CD8-positive, alpha-beta memory T cell (primary cell): ENCODE results near the gene BICD1. TPM values are rescaled to one million over a fixed set of nuclear protein-coding genes. Genes with fewer than 3 reads are reported as not detected.

Experiments used
- CTCF ChIA-PET: fragments of 350-600 bp; sonication (Branson Sonifier 250); formaldehyde crosslinking; loops from one replicate; lab custom pipeline; 2021; ENCODE audit warnings: antibody characterized with exemption; lab: Charles Lee
- POLR2A ChIA-PET: fragments of 350-600 bp; sonication (Branson Sonifier 250); formaldehyde crosslinking; loops from one replicate; lab custom pipeline; 2021; ENCODE audit warnings: antibody characterized with exemption; lab: Charles Lee
- DNase-seq, 5 donors: peaks; one replicate each; pipeline versions ENCODE4 v3.0.0 to v3.0.0-alpha.2; 2020 to 2022; ENCODE audit warnings: mixed read lengths in 1 of 5
- H3K27ac ChIP-seq: one replicate; pipeline ENCODE4 v1.7.0; 2013; ENCODE audit warnings: low read depth, mild to moderate bottlenecking, low read length, moderate library complexity
- H3K27me3 ChIP-seq: 2 replicates; pipeline ENCODE4 v1.7.0; 2013; ENCODE audit warnings: low read length, mild to moderate bottlenecking; ENCODE audit not compliant: insufficient read depth, poor library complexity, severe bottlenecking
- H3K36me3 ChIP-seq: 2 replicates; pipeline ENCODE4 v1.7.0; 2013; ENCODE audit warnings: mild to moderate bottlenecking, low read length, moderate library complexity; ENCODE audit not compliant: insufficient read depth
- H3K4me1 ChIP-seq: 2 replicates; pipeline ENCODE4 v1.7.0; 2013; ENCODE audit warnings: mild to moderate bottlenecking, low read length, moderate library complexity; ENCODE audit not compliant: insufficient read depth
- H3K4me3 ChIP-seq: 2 replicates; pipeline ENCODE4 v1.7.0; 2013; ENCODE audit warnings: mild to moderate bottlenecking, low read length
- H3K9me3 ChIP-seq: 2 replicates; pipeline ENCODE4 v1.7.0; 2013; ENCODE audit warnings: mild to moderate bottlenecking, low read length
- H3K27ac Mint-ChIP-seq, 8 donors: one replicate each; pipeline ENCODE4 v1.8.0; 2020 to 2021; ENCODE audit warnings: mixed read lengths in 8 of 8, mild to moderate bottlenecking in 6 of 8, inconsistent platforms in 3 of 8, moderate library complexity in 3 of 8
- H3K27me3 Mint-ChIP-seq, 2 donors: one replicate each; pipeline ENCODE4 v1.8.0; 2020 to 2021; ENCODE audit warnings: mixed read lengths in 2 of 2, mild to moderate bottlenecking in 1 of 2, moderate library complexity in 1 of 2
- H3K36me3 Mint-ChIP-seq, 3 donors: one replicate each; pipeline ENCODE4 v1.8.0; 2020 to 2021; ENCODE audit warnings: mixed read lengths in 3 of 3, inconsistent platforms in 1 of 3, mild to moderate bottlenecking in 1 of 3
- H3K4me1 Mint-ChIP-seq, 3 donors: one replicate each; pipeline ENCODE4 v1.8.0; 2020 to 2021; ENCODE audit warnings: mixed read lengths in 3 of 3, inconsistent platforms in 1 of 3, mild to moderate bottlenecking in 1 of 3
- H3K4me3 Mint-ChIP-seq, 7 donors: one replicate each; pipeline ENCODE4 v1.8.0; 2020 to 2021; ENCODE audit warnings: mixed read lengths in 7 of 7, mild to moderate bottlenecking in 6 of 7, moderate library complexity in 4 of 7, inconsistent platforms in 2 of 7
- H3K9me3 Mint-ChIP-seq, 5 donors: one replicate each; pipeline ENCODE4 v1.8.0; 2020 to 2022; ENCODE audit warnings: mixed read lengths in 5 of 5, mild to moderate bottlenecking in 3 of 5, moderate library complexity in 2 of 5, inconsistent platforms in 1 of 5
- polyA plus RNA-seq: library from polyadenylated mRNA; unstranded; fragments of 300-500 nt; fragmentation: Illumina TruSeq; gene quantifications from one replicate; pipeline ENCODE4 v1.2.3, GENCODE V29; 2021
- total RNA-seq, 2 experiments: library from RNA; stranded (reverse); gene quantifications; one replicate each; pipeline ENCODE4 v1.2.3, GENCODE V29; 2021

Gene BICD1
- total and polyA plus RNA-seq, 3 experiments from 2014 or later = 8.7 to 20.5 (median 18.0) TPM

DNA sequence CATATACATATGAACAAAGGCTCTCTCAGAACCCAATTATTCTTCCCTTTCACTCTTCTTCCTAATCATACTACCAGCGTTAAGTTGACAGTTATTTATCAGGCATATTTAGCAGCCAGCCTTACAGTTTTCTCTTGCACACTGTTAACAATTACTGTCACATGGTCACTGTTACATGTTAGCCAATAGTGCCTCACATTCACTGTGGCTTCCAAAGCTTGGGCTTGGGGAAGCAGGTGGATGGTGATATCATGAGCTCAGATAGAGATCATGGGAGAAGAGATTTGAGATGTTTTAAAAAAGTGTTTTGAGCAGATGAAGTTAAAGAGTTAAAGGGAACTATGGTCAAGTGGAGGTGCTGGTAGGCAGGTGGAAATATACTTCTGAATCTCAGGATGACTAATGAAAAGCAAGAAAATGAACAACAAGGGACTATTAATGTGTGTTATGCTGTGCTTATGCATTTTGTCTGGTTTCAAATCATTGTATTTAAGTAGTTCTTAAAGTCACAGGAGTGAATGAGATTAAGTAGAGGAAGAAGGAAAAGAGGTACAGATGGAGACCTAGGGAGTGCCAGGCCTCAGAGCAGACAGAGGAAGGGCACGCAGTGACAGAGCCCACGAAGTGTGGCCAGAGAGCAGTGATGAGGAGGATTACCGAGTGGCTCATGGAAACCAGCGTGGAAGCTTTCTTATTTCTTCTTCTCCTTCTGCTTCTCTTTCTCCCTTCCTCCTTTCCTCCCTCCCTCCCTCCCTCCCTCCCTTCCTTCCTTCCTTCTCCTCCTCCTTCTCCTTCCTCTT, 39.6 kb downstream of the BICD1 start:
- Mint-ChIP-seq H3K27ac (no peak overlapping the region), H3K4me3 (no peak overlapping the region), H3K27me3 (no peaks in the 10 kb centered on the region), H3K36me3 (peaks cover 4 to 7% (median 5%) of the 10 kb centered on the region in 3 donors), H3K4me1 (peaks cover 0 to 7% (median 2%) of the 10 kb centered on the region in 3 donors), H3K9me3 (no peaks in the 10 kb centered on the region)
- Histone ChIP-seq H3K27me3 (no peaks in the 10 kb centered on the region), H3K27ac (no peak overlapping the region), H3K9me3 (no peaks in the 10 kb centered on the region), H3K4me3 (no peak overlapping the region), H3K36me3 (no peaks in the 10 kb centered on the region), H3K4me1 (no peaks in the 10 kb centered on the region)
- DNase-seq = no peak
- CTCF ChIA-PET = interaction anchor here (1.0 kb wide), 1 partner anchor 493 kb away, joined by 3 read pairs; no protein-coding TSS in a partner anchor
- POLR2A ChIA-PET = no interaction called here

DNA sequence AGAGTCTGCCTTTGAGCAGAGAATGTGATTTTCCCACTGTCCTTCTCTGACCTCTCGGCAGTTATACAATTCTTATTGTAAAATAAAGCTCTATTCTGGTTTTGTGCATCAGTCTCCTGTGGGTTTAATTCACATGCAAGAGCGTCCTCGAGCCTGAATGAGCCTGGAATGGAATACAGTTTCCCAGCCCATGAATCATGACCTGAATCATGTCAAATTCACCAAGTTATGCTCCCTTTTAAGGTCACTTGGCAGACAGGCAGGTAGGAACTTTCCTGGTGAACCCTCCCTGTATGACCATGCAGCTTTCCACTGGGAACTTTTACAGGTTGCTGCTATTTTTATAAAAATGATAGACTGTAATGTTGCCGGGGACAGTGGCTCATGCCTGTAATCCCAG, 41.7 kb downstream of the BICD1 start:
- H3K4me3 Mint-ChIP-seq = no peak overlapping the region
- Histone ChIP-seq H3K36me3 (no peaks in the 10 kb centered on the region), H3K9me3 (no peaks in the 10 kb centered on the region), H3K27ac (no peak overlapping the region), H3K4me1 (no peaks in the 10 kb centered on the region), H3K27me3 (no peaks in the 10 kb centered on the region), H3K4me3 (no peak overlapping the region)
- POLR2A ChIA-PET = no interaction called here
- no peaks in the 10 kb centered on the region for H3K4me1 Mint-ChIP-seq
- H3K36me3 Mint-ChIP-seq = peaks cover 4 to 8% (median 7%) of the 10 kb centered on the region in 3 donors
- no peaks in the 10 kb centered on the region for H3K9me3 Mint-ChIP-seq
- no peak overlapping the region for H3K27ac Mint-ChIP-seq
- CTCF ChIA-PET = no interaction called here
- no peak for DNase-seq
- no peaks in the 10 kb centered on the region for H3K27me3 Mint-ChIP-seq

DNA sequence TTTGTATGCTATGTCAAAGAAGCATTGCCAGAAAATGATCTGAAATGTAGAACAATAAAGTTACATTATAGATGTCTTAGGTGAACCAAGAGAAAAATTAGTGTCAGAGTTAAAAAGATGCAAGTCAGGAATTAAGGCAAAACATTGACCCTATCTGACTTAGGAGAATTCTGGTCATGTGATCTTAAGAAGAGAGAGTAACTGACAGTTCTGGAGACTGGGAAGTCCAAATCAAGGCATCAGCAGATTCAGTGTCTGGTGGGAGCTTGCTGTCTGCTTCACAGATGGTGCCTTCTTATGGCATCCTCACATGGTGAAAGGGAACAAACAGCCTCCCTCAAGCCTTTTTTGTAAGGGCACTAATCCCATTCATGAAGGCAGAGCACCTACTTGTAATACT, 42.8 kb downstream of the BICD1 start:
- POLR2A ChIA-PET = no interaction called here
- H3K4me1 ChIP-seq = no peaks in the 10 kb centered on the region
- no peak overlapping the region for H3K27ac Mint-ChIP-seq
- CTCF ChIA-PET = no interaction called here
- no peaks in the 10 kb centered on the region for H3K9me3 Mint-ChIP-seq
- H3K4me1 Mint-ChIP-seq = no peaks in the 10 kb centered on the region
- H3K36me3 ChIP-seq = no peaks in the 10 kb centered on the region
- H3K4me3 ChIP-seq = no peak overlapping the region
- no peak overlapping the region for H3K4me3 Mint-ChIP-seq
- H3K27me3 Mint-ChIP-seq = no peaks in the 10 kb centered on the region
- H3K36me3 Mint-ChIP-seq = peaks cover 4 to 8% (median 7%) of the 10 kb centered on the region in 3 donors
- H3K27me3 ChIP-seq = no peaks in the 10 kb centered on the region
- DNase-seq = no peak
- no peak overlapping the region for H3K27ac ChIP-seq
- H3K9me3 ChIP-seq = no peaks in the 10 kb centered on the region

DNA sequence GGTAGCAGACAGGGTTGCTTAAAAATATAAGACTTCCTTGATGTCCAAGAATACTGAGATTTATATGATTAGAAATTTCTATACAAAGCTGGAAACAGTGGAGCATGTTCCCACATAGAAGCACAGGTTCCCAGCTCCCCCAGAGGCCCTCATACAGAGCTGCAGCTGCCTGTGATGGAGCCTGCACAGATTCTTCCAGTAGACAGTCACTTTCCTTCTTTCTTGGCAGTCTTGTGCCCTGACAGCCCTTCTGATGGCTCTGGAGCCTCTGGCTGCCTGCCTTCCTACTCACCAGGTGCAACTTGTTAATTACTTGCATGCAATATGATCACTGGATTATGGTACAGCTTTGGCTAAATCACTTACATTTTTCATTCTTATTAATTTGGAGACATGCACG, 44.4 kb downstream of the BICD1 start:
- no peaks in the 10 kb centered on the region for H3K36me3 ChIP-seq

DNA sequence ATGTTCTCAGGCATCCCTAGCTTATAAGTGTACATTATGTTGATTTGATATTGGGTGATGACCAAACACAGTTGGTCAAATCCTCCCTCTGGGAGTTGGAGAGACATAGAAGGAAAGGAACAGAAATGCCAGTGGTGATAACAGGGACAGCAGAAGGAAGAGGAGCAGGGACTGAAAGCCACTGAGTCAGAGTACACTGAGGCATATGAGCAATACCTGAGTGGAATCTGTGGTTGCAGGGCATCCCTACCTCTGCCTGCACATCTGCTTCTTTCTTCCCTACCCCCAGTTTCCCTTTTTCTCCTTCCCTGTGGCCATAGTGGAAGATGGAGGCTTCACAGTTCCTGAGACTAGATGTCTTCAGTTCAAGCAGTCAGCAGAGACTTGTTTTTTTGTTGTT, 44.9 kb downstream of the BICD1 start:
- H3K27ac ChIP-seq = no peak overlapping the region
- no peaks in the 10 kb centered on the region for H3K27me3 ChIP-seq
- H3K4me1 Mint-ChIP-seq = no peaks in the 10 kb centered on the region
- H3K4me3 ChIP-seq = no peak overlapping the region
- no peaks in the 10 kb centered on the region for H3K9me3 ChIP-seq
- no peak overlapping the region for H3K27ac Mint-ChIP-seq
- no peak for DNase-seq
- H3K4me1 ChIP-seq = no peaks in the 10 kb centered on the region
- no peaks in the 10 kb centered on the region for H3K36me3 ChIP-seq
- no peak overlapping the region for H3K4me3 Mint-ChIP-seq
- CTCF ChIA-PET = no interaction called here
- peaks cover 4 to 8% (median 7%) of the 10 kb centered on the region in 3 donors for H3K36me3 Mint-ChIP-seq
- H3K9me3 Mint-ChIP-seq = no peaks in the 10 kb centered on the region
- no peaks in the 10 kb centered on the region for H3K27me3 Mint-ChIP-seq
- POLR2A ChIA-PET = no interaction called here

More for the DNA sequence above, 44.4 kb downstream of the BICD1 start:
- Mint-ChIP-seq H3K27ac (no peak overlapping the region), H3K36me3 (peaks cover 4 to 8% (median 7%) of the 10 kb centered on the region in 3 donors), H3K4me3 (no peak overlapping the region), H3K4me1 (no peaks in the 10 kb centered on the region), H3K27me3 (no peaks in the 10 kb centered on the region), H3K9me3 (no peaks in the 10 kb centered on the region)
- POLR2A ChIA-PET = no interaction called here
- Histone ChIP-seq H3K27me3 (no peaks in the 10 kb centered on the region), H3K4me1 (no peaks in the 10 kb centered on the region), H3K4me3 (no peak overlapping the region), H3K27ac (no peak overlapping the region), H3K9me3 (no peaks in the 10 kb centered on the region)
- no peak for DNase-seq
- CTCF ChIA-PET = no interaction called here

DNA sequence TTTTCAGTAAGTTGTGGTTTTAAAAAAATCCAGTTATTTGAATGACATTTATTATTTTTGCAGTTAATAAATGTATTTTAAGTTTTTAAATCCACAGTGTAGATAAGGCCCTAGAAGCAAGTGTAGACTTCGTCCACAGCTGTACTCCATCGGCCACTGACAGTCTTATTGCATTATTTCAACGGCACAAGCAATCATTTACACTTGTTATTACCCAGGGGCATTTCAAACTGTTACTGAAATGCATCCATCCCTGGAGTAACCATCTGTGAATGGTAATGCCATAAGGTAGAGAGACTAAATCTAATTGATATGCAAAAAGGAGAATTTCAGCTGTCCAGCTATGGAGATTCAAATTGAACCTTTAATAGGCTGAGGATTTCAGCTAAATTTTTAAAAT, 48.4 kb downstream of the BICD1 start:
- Mint-ChIP-seq H3K36me3 (peaks cover 0 to 12% (median 2%) of the 10 kb centered on the region in 3 donors), H3K4me3 (no peak overlapping the region), H3K27ac (no peak overlapping the region), H3K4me1 (peaks cover 2 to 11% (median 9%) of the 10 kb centered on the region in 3 donors), H3K27me3 (no peaks in the 10 kb centered on the region), H3K9me3 (no peaks in the 10 kb centered on the region)
- H3K27me3 ChIP-seq = no peaks in the 10 kb centered on the region
- no peak overlapping the region for H3K4me3 ChIP-seq
- no peaks in the 10 kb centered on the region for H3K4me1 ChIP-seq
- CTCF ChIA-PET = no interaction called here
- no peak for DNase-seq
- H3K9me3 ChIP-seq = no peaks in the 10 kb centered on the region
- POLR2A ChIA-PET = no interaction called here
- H3K27ac ChIP-seq = no peak overlapping the region
- H3K36me3 ChIP-seq = no peaks in the 10 kb centered on the region

DNA sequence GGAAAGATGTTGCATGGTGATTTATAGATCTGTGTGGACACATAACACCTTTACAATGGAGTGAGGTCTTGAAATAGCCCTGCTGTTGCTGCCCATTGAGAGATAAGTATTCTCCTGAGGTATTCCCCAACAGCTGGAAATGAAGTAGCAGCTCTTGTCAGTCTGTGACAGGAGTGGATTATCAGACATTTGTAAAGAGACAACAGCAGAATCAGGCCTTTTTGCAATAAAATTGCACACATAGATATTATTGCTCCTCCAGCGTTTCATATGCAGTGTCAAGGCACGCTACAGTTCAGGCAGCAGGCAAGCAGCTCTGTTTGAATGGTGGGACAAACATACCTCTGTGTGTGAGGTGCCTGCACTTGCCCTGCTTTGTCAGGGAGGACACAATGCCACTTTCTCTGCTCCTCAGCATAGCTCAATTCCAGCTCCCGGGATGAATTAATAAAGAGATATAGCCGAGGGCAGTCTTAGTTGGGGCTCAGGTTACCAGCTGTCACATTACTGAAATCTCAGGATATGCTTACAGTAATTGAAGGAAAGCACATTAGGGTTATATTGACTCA, 49.4 kb downstream of the BICD1 start:
- ChIA-PET POLR2A (no interaction called here), CTCF (no interaction called here)
- H3K4me1 ChIP-seq = no peaks in the 10 kb centered on the region
- H3K27me3 ChIP-seq = no peaks in the 10 kb centered on the region
- Mint-ChIP-seq H3K4me1 (peaks cover 2 to 11% (median 10%) of the 10 kb centered on the region in 3 donors), H3K4me3 (no peak overlapping the region), H3K36me3 (peaks cover 0 to 14% (median under 1%) of the 10 kb centered on the region in 3 donors), H3K27me3 (no peaks in the 10 kb centered on the region), H3K9me3 (no peaks in the 10 kb centered on the region), H3K27ac (no peak overlapping the region)
- no peak for DNase-seq
- no peaks in the 10 kb centered on the region for H3K9me3 ChIP-seq
- no peak overlapping the region for H3K27ac ChIP-seq
- no peak overlapping the region for H3K4me3 ChIP-seq
- H3K36me3 ChIP-seq = no peaks in the 10 kb centered on the region

DNA sequence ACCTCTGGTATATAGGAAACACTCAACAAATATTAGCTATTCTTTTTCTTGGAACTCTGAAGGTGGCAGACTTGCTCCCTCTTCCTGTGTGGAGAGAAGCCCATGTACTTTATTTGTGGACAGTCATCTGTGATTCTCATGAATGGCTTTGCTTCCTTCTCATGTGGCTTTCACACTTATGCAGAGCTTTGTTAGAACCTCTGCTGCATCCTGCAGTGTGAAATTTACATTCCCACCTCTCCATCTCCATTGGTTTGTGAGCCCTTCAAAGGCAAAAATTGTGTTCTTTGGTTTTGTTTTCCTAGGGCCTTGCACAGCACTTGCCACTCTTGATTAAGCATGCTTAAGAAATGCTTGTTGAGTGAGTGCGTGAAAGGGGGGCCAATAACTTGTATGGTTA, 51.9 kb downstream of the BICD1 start:
- Mint-ChIP-seq H3K27me3 (no peaks in the 10 kb centered on the region), H3K4me3 (no peak overlapping the region), H3K27ac (no peak overlapping the region), H3K9me3 (no peaks in the 10 kb centered on the region), H3K4me1 (peaks cover 2 to 11% (median 10%) of the 10 kb centered on the region in 3 donors), H3K36me3 (peaks cover 0 to 15% (median 5%) of the 10 kb centered on the region in 3 donors)
- H3K27ac ChIP-seq = no peak overlapping the region
- H3K4me1 ChIP-seq = no peaks in the 10 kb centered on the region
- CTCF ChIA-PET = no interaction called here
- no peaks in the 10 kb centered on the region for H3K9me3 ChIP-seq
- DNase-seq = no peak
- H3K36me3 ChIP-seq = no peaks in the 10 kb centered on the region
- H3K4me3 ChIP-seq = no peak overlapping the region
- POLR2A ChIA-PET = no interaction called here
- H3K27me3 ChIP-seq = no peaks in the 10 kb centered on the region
